HepG2 (cell line): ENCODE data around the gene PRR11. TPM values are rescaled to one million over a fixed set of nuclear protein-coding genes. Genes with fewer than 3 reads are reported as not detected.

Experiments used
- ATAD3A ChIP-seq: sonication (generic); formaldehyde crosslinking; IDR thresholded peaks from 2 replicates; pipeline ENCODE4 v1.4.0; 2020; ENCODE audit warnings: missing genetic modification reagents
- CBX5 ChIP-seq: sonication (generic); formaldehyde crosslinking; IDR thresholded peaks from 2 replicates; pipeline ENCODE4 v1.4.0; 2020; ENCODE audit warnings: missing genetic modification reagents, borderline replicate concordance
- DPF2 ChIP-seq: sonication (generic); formaldehyde crosslinking; IDR thresholded peaks from 2 replicates; pipeline ENCODE4 v1.4.0; 2020; ENCODE audit warnings: mild to moderate bottlenecking, low read depth, missing genetic modification reagents, borderline replicate concordance
- FOSL2 ChIP-seq: sonication (generic); formaldehyde crosslinking; IDR thresholded peaks from 2 replicates; pipeline ENCODE4 v1.4.0; 2020; ENCODE audit warnings: missing genetic modification reagents
- FOXA1 ChIP-seq, 2 experiments: fragments of 450-650 bp in 1 of 2; sonication (generic) in 1 of 2; formaldehyde crosslinking in 1 of 2; IDR thresholded peaks; 2 replicates each; pipeline versions ENCODE4 v1.4.0 to v1.6.1; 2016 to 2020; ENCODE audit warnings: missing genetic modification reagents in 1 of 2
- GLMP ChIP-seq: sonication (generic); formaldehyde crosslinking; IDR thresholded peaks from 2 replicates; pipeline ENCODE4 v1.9.0; 2021; ENCODE audit warnings: missing genetic modification reagents, mild to moderate bottlenecking, borderline replicate concordance
- KLF12 ChIP-seq: sonication (generic); formaldehyde crosslinking; IDR thresholded peaks from 2 replicates; pipeline ENCODE4 v1.4.0; 2020; ENCODE audit warnings: missing genetic modification reagents, borderline replicate concordance
- KLF15 ChIP-seq: sonication (generic); formaldehyde crosslinking; IDR thresholded peaks from 2 replicates; pipeline ENCODE4 v1.8.1; 2023; ENCODE audit warnings: borderline replicate concordance, mild to moderate bottlenecking, inconsistent platforms, missing genetic modification reagents, mixed read lengths
- MAFF ChIP-seq: IDR thresholded peaks from 2 replicates; pipeline ENCODE4 v1.6.1; 2011; ENCODE audit warnings: low read depth, low read length, improper control_type of control experiment
- MED1 ChIP-seq: sonication (generic); formaldehyde crosslinking; IDR thresholded peaks from 2 replicates; pipeline ENCODE4 v1.4.0; 2020; ENCODE audit warnings: missing genetic modification reagents
- PITX1 ChIP-seq: sonication (generic); formaldehyde crosslinking; IDR thresholded peaks from 2 replicates; pipeline ENCODE4 v1.5.1; 2020; ENCODE audit warnings: mild to moderate bottlenecking, missing genetic modification reagents
- POLR2A ChIP-seq, 2 experiments: IDR thresholded peaks; 2 replicates each; pipeline ENCODE4 v1.6.1; 2011; ENCODE audit warnings: low read depth in 2 of 2, low read length in 2 of 2, mild to moderate bottlenecking in 1 of 2, moderate library complexity in 1 of 2; ENCODE audit not compliant: insufficient read depth in 1 of 2
- RXRA ChIP-seq: sonication (generic); formaldehyde crosslinking; IDR thresholded peaks from 2 replicates; pipeline ENCODE4 v1.5.1; 2020; ENCODE audit warnings: missing genetic modification reagents
- SMAD3 ChIP-seq: sonication (generic); formaldehyde crosslinking; IDR thresholded peaks from 2 replicates; pipeline ENCODE4 v1.4.0; 2020; ENCODE audit warnings: missing genetic modification reagents
- ZNF343 ChIP-seq: sonication (generic); formaldehyde crosslinking; IDR thresholded peaks from 2 replicates; pipeline ENCODE4 v1.4.0; 2020; ENCODE audit warnings: mild to moderate bottlenecking, missing genetic modification reagents
- ZNF644 ChIP-seq: IDR thresholded peaks from 2 replicates; pipeline ENCODE4 v1.6.1; 2016; ENCODE audit warnings: low read depth
- ZNF687 ChIP-seq: sonication (generic); formaldehyde crosslinking; IDR thresholded peaks from 2 replicates; pipeline ENCODE4 v1.5.1; 2020; ENCODE audit warnings: mild to moderate bottlenecking, missing genetic modification reagents, moderate library complexity
- ZNF878 ChIP-seq: sonication (generic); formaldehyde crosslinking; IDR thresholded peaks from 2 replicates; pipeline ENCODE4 v1.8.1; 2023; ENCODE audit warnings: mild to moderate bottlenecking, missing genetic modification reagents, moderate library complexity
- polyA plus RNA-seq, 8 experiments: library from polyadenylated mRNA; depleted of rRNA in 3 of 8; stranded (reverse) in 7 of 8; unstranded in 1 of 8; fragments of >200 nt; fragmentation: Illumina TruSeq in 4 of 8; extraction: Trizol in 4 of 8; gene quantifications; 2 replicates each; pipeline versions ENCODE4 v1.2.1 to v1.2.3, GENCODE V29; 2011 to 2016; ENCODE audit warnings: low read depth in 4 of 8, missing spikeins in 1 of 8, mixed read lengths in 1 of 8; ENCODE audit not compliant: insufficient read depth in 1 of 8
- total RNA-seq, 5 experiments: library from RNA; depleted of rRNA; stranded (reverse); fragments of >200 nt; fragmentation: Illumina TruSeq; extraction: Trizol; gene quantifications; 2 replicates each; pipeline ENCODE4 v1.2.3, GENCODE V29; 2016; ENCODE audit warnings: low read depth in 1 of 5
- TF ChIP-seq, protein P1 (sequence below): sonication (generic); formaldehyde crosslinking; IDR thresholded peaks from 2 replicates; pipeline ENCODE4 v1.9.0; 2022; ENCODE audit warnings: low read depth, missing genetic modification reagents
- TF ChIP-seq, protein P2 (sequence below): sonication (generic); formaldehyde crosslinking; conservative IDR thresholded peaks from 2 replicates; pipeline ENCODE4 v1.4.0; 2020; ENCODE audit warnings: missing genetic modification reagents

PRR11 gene
- total and polyA plus RNA-seq, 2 of the 13 experiments (the other 11 are each of a cell fraction or from before 2014, with no cell fraction given): 35.7 to 39.2 TPM

- TF ChIP-seq GLMP (CRISPR knock-in tag) (no peak), ZNF687 (CRISPR knock-in tag) (no peak), PITX1 (CRISPR knock-in tag) (no peak), KLF15 (CRISPR knock-in tag) (no peak), ZNF343 (CRISPR knock-in tag) (no peak), RXRA (CRISPR knock-in tag) (no peak), FOSL2 (CRISPR knock-in tag) (no peak), DPF2 (CRISPR knock-in tag) (no peak), SMAD3 (CRISPR knock-in tag) (no peak; the same call in 1 of the 2 replicates), ZNF644 (CRISPR knock-in tag) (no peak), CBX5 (CRISPR knock-in tag) (no peak), MED1 (no peak), ZNF878 (CRISPR knock-in tag) (peak; percentile 99), POLR2A (IDR thresholded peaks at IDR 0.05; ENCODE audit: insufficient read depth in 1 of 2, low read depth in 2 of 2, low read length in 2 of 2) (peak in 1 of 2 experiments; percentile 66; a peak in 2 of 4 replicates), FOXA1 (IDR thresholded peaks at IDR 0.05) (no peak), FOXA1 (CRISPR knock-in tag; IDR thresholded peaks at IDR 0.05) (no peak), MAFF (no peak), ATAD3A (CRISPR knock-in tag) (no peak), KLF12 (no peak)
- TF ChIP-seq, protein P1, sequence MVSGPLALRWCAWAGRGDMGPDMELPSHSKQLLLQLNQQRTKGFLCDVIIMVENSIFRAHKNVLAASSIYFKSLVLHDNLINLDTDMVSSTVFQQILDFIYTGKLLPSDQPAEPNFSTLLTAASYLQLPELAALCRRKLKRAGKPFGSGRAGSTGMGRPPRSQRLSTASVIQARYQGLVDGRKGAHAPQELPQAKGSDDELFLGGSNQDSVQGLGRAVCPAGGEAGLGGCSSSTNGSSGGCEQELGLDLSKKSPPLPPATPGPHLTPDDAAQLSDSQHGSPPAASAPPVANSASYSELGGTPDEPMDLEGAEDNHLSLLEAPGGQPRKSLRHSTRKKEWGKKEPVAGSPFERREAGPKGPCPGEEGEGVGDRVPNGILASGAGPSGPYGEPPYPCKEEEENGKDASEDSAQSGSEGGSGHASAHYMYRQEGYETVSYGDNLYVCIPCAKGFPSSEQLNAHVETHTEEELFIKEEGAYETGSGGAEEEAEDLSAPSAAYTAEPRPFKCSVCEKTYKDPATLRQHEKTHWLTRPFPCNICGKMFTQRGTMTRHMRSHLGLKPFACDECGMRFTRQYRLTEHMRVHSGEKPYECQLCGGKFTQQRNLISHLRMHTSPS: no peak
- TF ChIP-seq, protein P2, sequence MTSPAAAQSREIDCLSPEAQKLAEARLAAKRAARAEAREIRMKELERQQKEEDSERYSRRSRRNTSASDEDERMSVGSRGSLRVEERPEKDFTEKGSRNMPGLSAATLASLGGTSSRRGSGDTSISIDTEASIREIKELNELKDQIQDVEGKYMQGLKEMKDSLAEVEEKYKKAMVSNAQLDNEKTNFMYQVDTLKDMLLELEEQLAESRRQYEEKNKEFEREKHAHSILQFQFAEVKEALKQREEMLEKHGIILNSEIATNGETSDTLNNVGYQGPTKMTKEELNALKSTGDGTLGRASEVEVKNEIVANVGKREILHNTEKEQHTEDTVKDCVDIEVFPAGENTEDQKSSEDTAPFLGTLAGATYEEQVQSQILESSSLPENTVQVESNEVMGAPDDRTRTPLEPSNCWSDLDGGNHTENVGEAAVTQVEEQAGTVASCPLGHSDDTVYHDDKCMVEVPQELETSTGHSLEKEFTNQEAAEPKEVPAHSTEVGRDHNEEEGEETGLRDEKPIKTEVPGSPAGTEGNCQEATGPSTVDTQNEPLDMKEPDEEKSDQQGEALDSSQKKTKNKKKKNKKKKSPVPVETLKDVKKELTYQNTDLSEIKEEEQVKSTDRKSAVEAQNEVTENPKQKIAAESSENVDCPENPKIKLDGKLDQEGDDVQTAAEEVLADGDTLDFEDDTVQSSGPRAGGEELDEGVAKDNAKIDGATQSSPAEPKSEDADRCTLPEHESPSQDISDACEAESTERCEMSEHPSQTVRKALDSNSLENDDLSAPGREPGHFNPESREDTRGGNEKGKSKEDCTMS (CRISPR knock-in tag): no peak
These were observed at the start of gene PRR11 (continued) for GRCh38 chr17:59155439-59156177.
